IMR-90 (cell line): Measurements from ENCODE around the gene WDR54. TPM values are rescaled to one million over a fixed set of nuclear protein-coding genes. Genes with fewer than 3 reads are reported as not detected.

ENCODE experiments used
- ATAC-seq: fragments of 200-7000 bp; cut with Tn5 transposase; 2 replicates; pipeline ENCODE4 v1.9.1; 2020; ENCODE audit warnings: low read depth, mild to moderate bottlenecking, moderate library complexity
- BruUV-seq: library from RNA; stranded (reverse); fragments of 400-500 nt; replicated peaks from 2 replicates; lab custom pipeline; 2021; lab: Mats Ljungman, UMichigan
- CTCF ChIA-PET: fragments of 300-600 bp; formaldehyde crosslinking; extraction: SDS; loops from one replicate; lab custom pipeline; 2021; ENCODE audit warnings: antibody characterized with exemption; lab: Yijun Ruan, JAX
- POLR2A ChIA-PET: fragments of 300-600 bp; sonication (Branson Sonifier 250); formaldehyde crosslinking; loops from one replicate; lab custom pipeline; 2022; ENCODE audit warnings: antibody characterized with exemption; ENCODE audit not compliant: unreplicated experiment; lab: Charles Lee
- DNase-seq: peaks from one replicate; pipeline ENCODE4 v3.0.0; 2013
- H2AFZ ChIP-seq: replicated peaks from 2 replicates; pipeline ENCODE3; 2013; ENCODE audit warnings: low read length, mild to moderate bottlenecking; ENCODE audit not compliant: poor library complexity
- H2AK5ac ChIP-seq: 2 replicates; pipeline ENCODE4 v1.6.1; 2013; ENCODE audit warnings: low read depth, low read length, inconsistent platforms
- H2AK9ac ChIP-seq: replicated peaks from 2 replicates; pipeline ENCODE3; 2013; ENCODE audit warnings: mild to moderate bottlenecking, low read depth, low read length, moderate library complexity; ENCODE audit not compliant: poor library complexity
- H2BK120ac ChIP-seq: 2 replicates; pipeline ENCODE4 v1.6.1; 2013; ENCODE audit warnings: low read depth, low read length, inconsistent platforms
- H2BK15ac ChIP-seq: 3 replicates; pipeline ENCODE4 v1.6.1; 2013; ENCODE audit warnings: low read depth, low read length, inconsistent platforms
- H2BK20ac ChIP-seq: 2 replicates; pipeline ENCODE4 v1.6.1; 2013; ENCODE audit warnings: low read depth, mild to moderate bottlenecking, inconsistent platforms, low read length, moderate library complexity
- H2BK5ac ChIP-seq: 2 replicates; pipeline ENCODE4 v1.6.1; 2013; ENCODE audit warnings: mild to moderate bottlenecking, low read depth, low read length, inconsistent platforms; ENCODE audit not compliant: poor library complexity, severe bottlenecking
- H3K14ac ChIP-seq: replicated peaks from 2 replicates; pipeline ENCODE4 v1.6.1; 2013; ENCODE audit warnings: low read depth, low read length, inconsistent platforms
- H3K18ac ChIP-seq: 2 replicates; pipeline ENCODE4 v1.6.1; 2013; ENCODE audit warnings: low read depth, low read length, control low read depth
- H3K23ac ChIP-seq: 2 replicates; pipeline ENCODE4 v1.6.1; 2013; ENCODE audit warnings: low read depth, low read length, inconsistent platforms
- H3K27ac ChIP-seq: 2 replicates; pipeline ENCODE4 v1.5.1; 2013; ENCODE audit warnings: mild to moderate bottlenecking, control low read depth, low read length; ENCODE audit not compliant: insufficient read depth
- H3K27me3 ChIP-seq: 2 replicates; pipeline ENCODE4 v1.6.1; 2013; ENCODE audit warnings: low read length; ENCODE audit not compliant: control insufficient read depth, insufficient read depth
- H3K36me3 ChIP-seq: 2 replicates; pipeline ENCODE4 v1.6.1; 2013; ENCODE audit warnings: low read length, mixed read lengths; ENCODE audit not compliant: control insufficient read depth, insufficient read depth
- H3K4ac ChIP-seq: 2 replicates; pipeline ENCODE4 v1.6.1; 2013; ENCODE audit warnings: low read depth, low read length, inconsistent platforms
- H3K4me1 ChIP-seq: 2 replicates; pipeline ENCODE4 v1.6.1; 2013; ENCODE audit warnings: low read length, mixed read lengths; ENCODE audit not compliant: control insufficient read depth, insufficient read depth
- H3K4me2 ChIP-seq: 2 replicates; pipeline ENCODE4 v1.6.1; 2013; ENCODE audit warnings: low read depth, mild to moderate bottlenecking, control low read depth, low read length, moderate library complexity
- H3K4me3 ChIP-seq: 2 replicates; pipeline ENCODE4 v1.5.1; 2013; ENCODE audit warnings: low read depth, mild to moderate bottlenecking, control low read depth, low read length, moderate library complexity; ENCODE audit not compliant: insufficient read depth
- H3K56ac ChIP-seq: 2 replicates; pipeline ENCODE4 v1.6.1; 2013; ENCODE audit warnings: low read length, inconsistent platforms; ENCODE audit not compliant: insufficient read depth; ENCODE audit errors: extremely low read depth
- H3K79me1 ChIP-seq, 2 experiments: 2 replicates each; pipeline ENCODE4 v1.6.1; 2013; ENCODE audit warnings: low read length in 2 of 2, inconsistent platforms in 1 of 2, low read depth in 1 of 2
- H3K9ac ChIP-seq: 2 replicates; pipeline ENCODE4 v1.6.1; 2013; ENCODE audit warnings: low read depth, low read length, control low read depth
- H3K9me1 ChIP-seq: 2 replicates; pipeline ENCODE4 v1.6.1; 2013; ENCODE audit warnings: low read length, inconsistent platforms; ENCODE audit not compliant: insufficient read depth
- H3K9me3 ChIP-seq: 2 replicates; pipeline ENCODE4 v1.6.1; 2013; ENCODE audit warnings: low read length; ENCODE audit not compliant: control insufficient read depth, insufficient read depth
- H4K20me1 ChIP-seq: 2 replicates; pipeline ENCODE4 v1.6.1; 2013; ENCODE audit warnings: low read length, inconsistent platforms; ENCODE audit not compliant: insufficient read depth
- H4K5ac ChIP-seq: 2 replicates; pipeline ENCODE4 v1.6.1; 2013; ENCODE audit warnings: mild to moderate bottlenecking, low read depth, low read length, control low read depth
- H4K8ac ChIP-seq, 2 experiments: 2 replicates each; pipeline ENCODE4 v1.6.1; 2013; ENCODE audit warnings: low read depth in 2 of 2, low read length in 2 of 2, control low read depth in 1 of 2, inconsistent platforms in 1 of 2
- H4K91ac ChIP-seq: 2 replicates; pipeline ENCODE4 v1.6.1; 2013; ENCODE audit warnings: low read depth, low read length, inconsistent platforms; ENCODE audit not compliant: insufficient read depth
- BHLHE40 ChIP-seq: fragments of 150-350 bp; IDR thresholded peaks from 2 replicates; pipeline ENCODE4 v1.6.1; 2016; ENCODE audit warnings: mild to moderate bottlenecking, low read depth, low read length
- CEBPB ChIP-seq: IDR thresholded peaks from 2 replicates; pipeline ENCODE4 v1.6.1; 2012; ENCODE audit warnings: low read depth, low read length, improper control_type of control experiment
- CHD1 ChIP-seq: IDR thresholded peaks from 2 replicates; pipeline ENCODE4 v1.6.1; 2012; ENCODE audit warnings: low read depth, low read length, improper control_type of control experiment
- ELK1 ChIP-seq: fragments of 150-350 bp; IDR thresholded peaks from 2 replicates; pipeline ENCODE4 v1.6.1; 2016; ENCODE audit warnings: low read depth, mild to moderate bottlenecking, low read length, moderate library complexity, borderline replicate concordance
- FOS ChIP-seq: fragments of 150-350 bp; IDR thresholded peaks from 2 replicates; pipeline ENCODE4 v1.6.1; 2016; ENCODE audit warnings: low read depth, low read length
- MAFK ChIP-seq: IDR thresholded peaks from 2 replicates; pipeline ENCODE4 v1.6.1; 2012; ENCODE audit warnings: low read depth, low read length, improper control_type of control experiment
- MAZ ChIP-seq: IDR thresholded peaks from 2 replicates; pipeline ENCODE4 v1.6.1; 2012; ENCODE audit warnings: low read depth, mild to moderate bottlenecking, low read length, improper control_type of control experiment, moderate library complexity, borderline replicate concordance
- NFE2L2 ChIP-seq: fragments of 150-350 bp; IDR thresholded peaks from 2 replicates; pipeline ENCODE4 v1.6.1; 2016; ENCODE audit warnings: low read depth, mild to moderate bottlenecking, low read length
- POLR2A ChIP-seq: IDR thresholded peaks from 2 replicates; pipeline ENCODE4 v1.6.1; 2012; ENCODE audit warnings: mild to moderate bottlenecking, low read depth, low read length
- RAD21 ChIP-seq: IDR thresholded peaks from 2 replicates; pipeline ENCODE4 v1.6.1; 2012; ENCODE audit warnings: low read length, improper control_type of control experiment
- RCOR1 ChIP-seq: IDR thresholded peaks from 2 replicates; pipeline ENCODE4 v1.6.1; 2012; ENCODE audit warnings: mild to moderate bottlenecking, low read length, improper control_type of control experiment; ENCODE audit not compliant: insufficient replicate concordance
- RFX5 ChIP-seq: IDR thresholded peaks from 2 replicates; pipeline ENCODE4 v1.8.0; 2012; ENCODE audit warnings: low read depth, mild to moderate bottlenecking, low read length, moderate library complexity
- SMC3 ChIP-seq: fragments of 150-350 bp; IDR thresholded peaks from 2 replicates; pipeline ENCODE4 v1.6.1; 2016; ENCODE audit warnings: low read depth, mild to moderate bottlenecking, antibody characterized with exemption, low read length, moderate library complexity
- USF2 ChIP-seq: fragments of 150-350 bp; IDR thresholded peaks from 2 replicates; pipeline ENCODE4 v1.6.1; 2017; ENCODE audit warnings: mild to moderate bottlenecking, antibody characterized with exemption, low read length, low read depth
- WGBS, 2 experiments: methylation state at CpG; one replicate each; pipeline versions ENCODE4 v1.1.5 to v1.1.7; 2013; ENCODE audit warnings: missing lambda C conversion rate in 2 of 2; ENCODE audit not compliant: insufficient read length in 1 of 2; ENCODE audit errors: extremely low coverage in 2 of 2; 5-methylcytosine and 5-hydroxymethylcytosine counted together
- dilution Hi-C: fragments of 300-500 bp; cut with HindIII; formaldehyde crosslinking; loops from one replicate; pipeline ENCODE4 v1.14.3; 2018; ENCODE audit warnings: low sequenced_read_pairs; ENCODE audit not compliant: unreplicated experiment
- in situ Hi-C: fragments of 300-500 bp; cut with MboI; formaldehyde crosslinking; loops from 3 replicates; pipeline ENCODE4 v1.14.3; 2019; ENCODE audit warnings: low sequenced_read_pairs, inconsistent platforms, mixed read lengths
- intact Hi-C: fragments of 100-400 bp; cut with micrococcal nuclease; formaldehyde crosslinking; loops from 2 replicates; pipeline ENCODE4 v1.10.0; 2022
- polyA plus RNA-seq, 3 experiments: library from polyadenylated mRNA; depleted of rRNA; stranded (reverse); fragments of >200 nt; gene quantifications; 2 replicates each; pipeline ENCODE4 v1.2.3, GENCODE V29; 2012; ENCODE audit warnings: low replicate concordance in 1 of 3
- total RNA-seq: library from RNA; depleted of rRNA; stranded (reverse); fragments of >200 nt; gene quantifications from 2 replicates; pipeline ENCODE4 v1.2.3, GENCODE V29; 2012

The WDR54 gene
- total and polyA plus RNA-seq, 2 of the 4 experiments (the other 2 are of a cell fraction) = 47.9 to 57.2 TPM

- BruUV-seq = no TSS peak
- Histone ChIP-seq H3K56ac (no peak within 1 kb of the TSS), H4K91ac (peak within 1 kb of the TSS; percentile 62; the same call in 1 of the 2 replicates), H3K4ac (peak within 1 kb of the TSS; percentile 83), H3K9ac (peak within 1 kb of the TSS; percentile 67), H3K23ac (peak within 1 kb of the TSS; percentile 50; the same call in 1 of the 2 replicates), H3K14ac (peak within 1 kb of the TSS; percentile 73), H3K4me1 (peaks cover 21% of the 10 kb centered on the region), H4K20me1 (peaks cover 32% of the 10 kb centered on the region), H2AFZ (peak within 1 kb of the TSS; percentile 64), H3K79me1 (peaks cover 25 to 94% of the 10 kb centered on the region in 2 experiments), H2AK5ac (peak within 1 kb of the TSS; percentile 79), H2BK15ac (peak within 1 kb of the TSS; percentile 37; the same call in 1 of the 3 replicates), H4K8ac (peak within 1 kb of the TSS in 1 of 2 experiments; percentile 17; a peak in 1 of 4 replicates), H4K5ac (peak within 1 kb of the TSS; percentile 28), H3K18ac (peak within 1 kb of the TSS; percentile 33; the same call in 1 of the 2 replicates), H3K27me3 (no peaks in the 10 kb centered on the region), H3K4me2 (peak within 1 kb of the TSS; percentile 86), H3K36me3 (peaks cover 17% of the 10 kb centered on the region), H2BK120ac (peak within 1 kb of the TSS; percentile 58; the same call in 1 of the 2 replicates), H3K4me3 (peak within 1 kb of the TSS; percentile 49), H3K9me1 (peaks cover 24% of the 10 kb centered on the region), H2BK5ac (peak within 1 kb of the TSS; percentile 88), H3K9me3 (no peaks in the 10 kb centered on the region), H2AK9ac (peak within 1 kb of the TSS; percentile 71), H2BK20ac (peak within 1 kb of the TSS; percentile 57; the same call in 1 of the 2 replicates), H3K27ac (peak within 1 kb of the TSS; percentile 75)
- intact Hi-C loops = no loop called here
- ChIA-PET CTCF (interaction anchor here (1.0 to 2.2 kb wide), 2 partner anchors 11 to 28 kb away, joined by 3 to 7 read pairs; no protein-coding TSS in a partner anchor), POLR2A (no interaction called here)
- WGBS, 2 experiments = 10% methylated on average over 4 of the region's 14 CpGs; no CpG with 5 or more reads in 1 of the 2 experiments
- in situ Hi-C loops = no loop called here
- ATAC-seq = peak; percentile 91
- peak; percentile 80 for DNase-seq
- dilution Hi-C loops = no loop called here
- TF ChIP-seq RAD21 = no peak
- TF ChIP-seq FOS = no peak
- TF ChIP-seq RCOR1 = no peak
- peak; percentile 30; the same call in 1 of the 2 replicates for TF ChIP-seq MAZ
- TF ChIP-seq BHLHE40 = peak; percentile 33; the same call in 1 of the 2 replicates
- no peak for TF ChIP-seq SMC3
- TF ChIP-seq CHD1 = no peak
- peak; percentile 71; the same call in 1 of the 2 replicates for TF ChIP-seq USF2
- no peak for TF ChIP-seq POLR2A
- TF ChIP-seq MAFK = no peak
- TF ChIP-seq NFE2L2 = no peak
- TF ChIP-seq CEBPB = no peak
- no peak for TF ChIP-seq RFX5
- TF ChIP-seq ELK1 = no peak
These were observed 41.4 kb upstream of the WDR54 start, which contains the start of gene DCTN1 for GRCh38 chr2:74379851-74380789. DCTN1 (minus strand) TSS chr2:74380311; CDS start chr2:74380037, 274 bp downstream.
